Gastroesophageal sphincter (tissue), 4 donors: ENCODE measurements around the gene THSD4. TPM values are rescaled to one million over a fixed set of nuclear protein-coding genes. Genes with fewer than 3 reads are reported as not detected.

ENCODE experiments used
- ATAC-seq: fragments of 150-250 bp; one replicate; pipeline ENCODE4 v1.9.1; 2016; ENCODE audit warnings: mild to moderate bottlenecking, moderate library complexity
- H3K27ac ChIP-seq, 4 donors: fragments of 200-600 bp; sonication (generic) in 3 of 4; 1 replicate in 3 of 4; 2 replicates in 1 of 4; pipeline ENCODE4 v1.5.1; 2016 to 2019
- H3K27me3 ChIP-seq: fragments of 200-600 bp; sonication (generic); one replicate; pipeline ENCODE4 v1.5.1; 2019
- H3K36me3 ChIP-seq, 2 donors: fragments of 200-600 bp; sonication (generic); one replicate each; pipeline ENCODE4 v1.5.1; 2019; ENCODE audit warnings: control low read depth in 1 of 2
- H3K4me1 ChIP-seq, 3 donors: fragments of 200-600 bp; sonication (generic); 1 replicate in 2 of 3; 2 replicates in 1 of 3; pipeline ENCODE4 v1.5.1; 2016 to 2019; ENCODE audit warnings: control low read depth in 2 of 3
- H3K4me3 ChIP-seq, 2 donors: fragments of 200-600 bp; sonication (generic); one replicate each; pipeline ENCODE4 v1.5.1; 2019; ENCODE audit warnings: mild to moderate bottlenecking in 1 of 2, moderate library complexity in 1 of 2
- H3K9me3 ChIP-seq, 3 donors: fragments of 200-600 bp; sonication (generic); one replicate each; pipeline ENCODE4 v1.5.1; 2017 to 2019; ENCODE audit warnings: control low read depth in 2 of 3
- CTCF ChIP-seq, 4 experiments: fragments of 200-600 bp in 2 of 4; fragments of 450-650 bp in 2 of 4; sonication (generic) in 1 of 4; IDR thresholded peaks; one replicate each; pipeline ENCODE4 v1.5.1; 2017 to 2019; ENCODE audit warnings: antibody characterized with exemption in 4 of 4, mild to moderate bottlenecking in 2 of 4, moderate library complexity in 2 of 4
- EP300 ChIP-seq: sonication (generic); formaldehyde crosslinking; IDR thresholded peaks from one replicate; pipeline ENCODE4 v1.6.1; 2017; ENCODE audit warnings: antibody characterized with exemption, mild to moderate bottlenecking
- POLR2A ChIP-seq, 2 donors: fragments of 450-650 bp; IDR thresholded peaks; one replicate each; pipeline ENCODE4 v1.6.1; 2017; ENCODE audit warnings: antibody characterized with exemption in 2 of 2, mild to moderate bottlenecking in 2 of 2, moderate library complexity in 1 of 2
- POLR2AphosphoS5 ChIP-seq: sonication (generic); formaldehyde crosslinking; IDR thresholded peaks from one replicate; pipeline ENCODE4 v1.6.1; 2017; ENCODE audit warnings: antibody characterized with exemption
- WGBS, 2 donors: methylation state at CpG; one replicate each; pipeline ENCODE4 v1.1.5; 2018; ENCODE audit warnings: low coverage in 1 of 2; 5-methylcytosine and 5-hydroxymethylcytosine counted together
- total RNA-seq, 4 donors: library from RNA; depleted of rRNA; stranded (reverse); fragments of >200 nt; gene quantifications; one replicate each; pipeline ENCODE4 v1.1.0, GENCODE V29; 2016

THSD4 gene
- total RNA-seq, 4 donors from 2014 or later, result 4.6 to 28.5 (median 17.6) TPM

DNA sequence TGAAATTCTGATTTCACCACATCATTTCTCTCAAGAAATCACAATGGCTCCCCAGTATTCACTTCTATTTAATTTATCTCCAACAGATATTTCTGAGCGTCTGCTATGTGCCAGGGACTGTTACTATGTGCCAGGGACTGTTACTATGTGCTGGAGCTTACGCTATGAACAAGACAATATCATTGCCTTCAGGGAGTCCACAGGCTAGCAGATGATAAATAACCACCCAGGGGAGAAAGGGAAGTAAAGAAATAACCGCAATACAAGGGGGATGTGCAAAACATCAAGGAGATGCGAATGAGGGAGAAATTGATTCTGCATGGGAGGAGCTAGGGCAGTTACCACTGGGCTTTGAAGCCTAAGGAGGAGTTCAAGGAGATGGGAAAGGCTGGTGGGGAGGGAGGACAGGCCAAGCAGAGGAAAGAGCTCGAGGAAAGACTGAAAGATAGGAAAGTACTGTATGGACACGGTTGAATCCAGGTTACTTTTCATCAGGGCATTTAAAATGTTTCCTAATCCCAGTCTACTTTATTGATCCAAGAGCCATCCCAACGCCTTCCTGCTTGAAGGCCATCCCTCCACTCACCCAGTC lies 2.5 kb downstream of the THSD4 start:
- TF ChIP-seq EP300 (no peak), CTCF (IDR thresholded peaks at IDR 0.05) (no peak), POLR2A (IDR thresholded peaks at IDR 0.05) (no peak), POLR2AphosphoS5 (no peak)
- no peaks in the 10 kb centered on the region for H3K27me3 ChIP-seq
- no peak for ATAC-seq
- H3K4me3 ChIP-seq, result no peak overlapping the region
- H3K27ac ChIP-seq, result no peak overlapping the region
- H3K9me3 ChIP-seq, result no peaks in the 10 kb centered on the region
- H3K36me3 ChIP-seq, result no peaks in the 10 kb centered on the region
- WGBS, 2 donors, result 80 to 100% methylated on average over 2 to 7 of the region's 7 CpGs
- H3K4me1 ChIP-seq, result peaks cover 0 to 18% (median 0%) of the 10 kb centered on the region in 3 donors

DNA sequence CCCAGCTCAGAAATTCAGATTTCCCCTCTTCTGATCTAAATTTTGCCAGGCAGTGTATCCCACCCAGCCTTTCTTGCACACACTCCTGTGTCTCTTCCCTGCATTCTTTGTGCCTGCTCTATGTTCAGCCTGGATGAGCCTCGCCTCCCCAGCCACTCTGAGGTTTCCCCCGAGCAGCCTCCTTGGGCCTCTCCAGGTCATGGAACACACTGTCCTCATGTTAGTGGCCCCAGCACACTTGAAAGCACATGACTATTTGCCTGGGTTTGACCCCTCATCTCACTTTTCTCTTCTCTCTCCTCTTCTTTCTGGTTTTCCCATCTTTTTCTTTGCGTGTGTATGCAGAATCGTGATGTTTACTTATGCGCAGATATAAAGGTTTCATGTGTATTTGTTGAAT lies 3.1 kb downstream of the THSD4 start:
- Histone ChIP-seq H3K27ac (no peak overlapping the region), H3K4me1 (peaks cover 0 to 18% (median 0%) of the 10 kb centered on the region in 3 donors), H3K27me3 (no peaks in the 10 kb centered on the region), H3K36me3 (no peaks in the 10 kb centered on the region), H3K4me3 (no peak overlapping the region), H3K9me3 (no peaks in the 10 kb centered on the region)
- ATAC-seq, result no peak
- 94 to 100% methylated on average over 3 to 5 of the region's 5 CpGs for WGBS, 2 donors
- TF ChIP-seq EP300, result no peak
- TF ChIP-seq CTCF (IDR thresholded peaks at IDR 0.05), result no peak
- TF ChIP-seq POLR2A (IDR thresholded peaks at IDR 0.05), result no peak
- no peak for TF ChIP-seq POLR2AphosphoS5

DNA sequence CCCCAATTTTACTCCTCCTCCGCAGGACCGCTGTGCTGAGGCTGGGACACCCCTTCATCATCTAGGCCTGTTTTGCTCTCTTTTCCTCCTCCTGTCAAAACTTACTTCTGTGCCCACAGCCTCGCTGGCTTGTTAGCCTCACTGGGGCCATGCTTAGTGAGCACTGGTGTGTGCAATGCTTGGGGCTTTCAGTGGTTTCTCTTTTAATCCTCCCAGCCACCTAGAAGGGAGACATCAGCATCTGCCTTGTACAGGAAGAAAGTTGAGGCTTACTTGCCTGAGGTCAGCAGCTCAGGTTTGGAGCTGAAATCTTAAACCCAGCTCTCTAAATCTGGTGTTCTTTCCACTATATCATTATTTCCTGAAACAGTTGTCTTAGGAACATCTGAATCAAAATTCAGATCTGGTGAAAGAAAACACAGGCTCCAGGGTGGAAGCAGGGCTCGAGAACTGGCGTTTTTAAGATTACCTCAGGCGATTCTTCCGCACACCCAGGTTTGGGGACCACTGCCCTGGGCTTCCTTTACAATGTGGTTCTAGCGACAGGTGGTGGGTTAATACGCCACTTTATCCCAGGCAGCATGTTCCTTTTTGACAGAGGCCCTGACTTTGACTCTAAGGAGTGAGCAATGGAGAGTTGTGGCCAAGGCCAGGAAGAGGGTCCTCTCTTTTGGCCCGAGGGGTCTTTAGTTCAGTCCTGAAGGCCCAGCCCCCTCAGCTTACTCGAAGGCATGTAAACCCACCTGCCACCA lies 3.8 kb downstream of the THSD4 start:
- 93 to 100% methylated on average over 4 to 7 of the region's 11 CpGs for WGBS, 2 donors
- Histone ChIP-seq H3K4me1 (peaks cover 0 to 18% (median 0%) of the 10 kb centered on the region in 3 donors), H3K9me3 (no peaks in the 10 kb centered on the region), H3K27me3 (no peaks in the 10 kb centered on the region), H3K4me3 (no peak overlapping the region), H3K27ac (no peak overlapping the region), H3K36me3 (no peaks in the 10 kb centered on the region)
- no peak for ATAC-seq
- TF ChIP-seq EP300 (no peak), POLR2A (IDR thresholded peaks at IDR 0.05) (no peak), CTCF (IDR thresholded peaks at IDR 0.05) (no peak), POLR2AphosphoS5 (no peak)

GRCh38 chr15:71120428-71120944 lies 5.2 kb downstream of the THSD4 start:
- Histone ChIP-seq H3K27me3 (no peaks in the 10 kb centered on the region), H3K9me3 (no peaks in the 10 kb centered on the region), H3K36me3 (no peaks in the 10 kb centered on the region), H3K4me3 (no peak overlapping the region), H3K4me1 (peaks cover 0 to 28% (median 0%) of the 10 kb centered on the region in 3 donors), H3K27ac (no peak overlapping the region)
- WGBS, 2 donors, result 90% methylated on average over 1 to 3 of the region's 8 CpGs
- no peak for ATAC-seq
- TF ChIP-seq CTCF (IDR thresholded peaks at IDR 0.05) (no peak), POLR2A (IDR thresholded peaks at IDR 0.05) (no peak), EP300 (no peak), POLR2AphosphoS5 (no peak)

GRCh38 chr15:71121442-71121841 lies 6.2 kb downstream of the THSD4 start:
- Histone ChIP-seq H3K27ac (no peak overlapping the region), H3K4me1 (peaks cover 0 to 24% (median 0%) of the 10 kb centered on the region in 3 donors), H3K9me3 (no peaks in the 10 kb centered on the region), H3K27me3 (no peaks in the 10 kb centered on the region), H3K4me3 (no peak overlapping the region), H3K36me3 (no peaks in the 10 kb centered on the region)
- no peak for ATAC-seq
- TF ChIP-seq CTCF (IDR thresholded peaks at IDR 0.05) (no peak), EP300 (no peak), POLR2A (IDR thresholded peaks at IDR 0.05) (no peak)
- 100% methylated on average over 1 of the region's 4 CpGs; no CpG with 5 or more reads in 1 of the 2 donors for WGBS, 2 donors
